Stimulated activated CD4-positive, alpha-beta T cell treated with anti-CD3 and anti-CD28 coated beads, Interleukin-4, amount 100 ng/mL, for 24 hours (primary cell): ENCODE measurements around the gene XYLT1.

Experiments used
- DNase-seq: peaks from one replicate; pipeline ENCODE4 v3.0.0-alpha.2; 2020

XYLT1 gene

DNA sequence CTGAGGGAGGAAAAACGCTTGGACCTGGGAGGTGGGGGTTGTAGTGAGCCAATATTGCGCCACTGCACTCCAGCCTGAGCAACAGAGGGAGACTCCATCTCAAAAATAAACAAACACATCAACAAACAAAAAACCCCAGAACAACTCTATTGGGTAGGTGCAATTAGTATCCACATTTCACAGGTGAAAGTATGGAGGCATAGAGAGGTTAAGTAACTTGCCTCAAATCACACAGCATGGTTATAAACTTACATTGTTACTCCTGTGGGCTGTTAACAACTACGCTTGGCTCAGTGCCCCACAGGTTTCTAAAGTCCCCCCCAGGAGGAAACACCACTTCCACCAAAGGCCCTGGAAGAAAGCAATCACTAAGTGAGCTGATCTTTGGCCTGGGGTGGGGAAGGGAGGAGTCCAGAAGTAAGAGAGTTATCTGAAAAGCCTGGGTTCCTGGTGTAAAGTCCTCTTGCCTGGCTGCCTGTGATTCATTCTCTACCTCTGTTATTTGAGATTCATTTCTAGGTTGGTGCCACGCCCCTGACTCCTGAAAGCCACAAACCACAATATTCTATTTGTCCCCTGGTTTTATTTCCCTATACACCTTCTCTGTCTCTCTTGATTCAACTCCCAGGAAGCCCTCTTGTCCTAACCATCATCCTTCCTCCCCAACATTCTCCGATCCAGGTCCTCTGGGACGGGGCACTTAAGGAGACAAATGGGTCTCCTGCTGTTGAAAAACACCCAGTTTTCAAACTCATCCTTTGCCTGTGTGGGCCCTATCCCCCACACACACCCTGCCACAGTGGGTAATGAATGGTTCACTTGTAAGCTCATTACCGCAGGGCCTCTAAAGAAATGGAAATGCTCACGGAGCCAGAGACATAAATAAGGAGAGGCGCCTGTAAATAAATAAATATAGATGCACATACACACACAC lies 195.4 kb downstream of the XYLT1 start:
- no peak for DNase-seq

DNA sequence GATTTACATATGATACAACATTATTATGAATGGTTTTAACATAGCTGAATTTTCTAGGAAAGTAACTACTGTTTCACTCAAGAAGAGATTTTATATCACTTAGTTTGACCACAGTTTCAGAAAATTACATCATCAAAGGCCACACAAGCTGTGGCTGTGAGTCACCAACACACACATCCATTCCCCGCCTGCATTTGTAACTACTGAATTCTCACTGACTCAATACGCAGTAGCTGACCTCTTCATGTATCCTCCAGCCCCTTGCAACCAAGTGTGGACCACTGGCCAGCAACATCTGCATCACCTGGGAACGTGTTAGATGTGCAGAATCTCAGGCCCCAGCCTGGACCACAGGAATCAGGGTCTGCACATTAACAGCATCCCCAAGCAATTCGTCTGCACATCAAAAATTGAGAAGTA lies 197.6 kb downstream of the XYLT1 start:
- DNase-seq: peak; percentile 52

DNA sequence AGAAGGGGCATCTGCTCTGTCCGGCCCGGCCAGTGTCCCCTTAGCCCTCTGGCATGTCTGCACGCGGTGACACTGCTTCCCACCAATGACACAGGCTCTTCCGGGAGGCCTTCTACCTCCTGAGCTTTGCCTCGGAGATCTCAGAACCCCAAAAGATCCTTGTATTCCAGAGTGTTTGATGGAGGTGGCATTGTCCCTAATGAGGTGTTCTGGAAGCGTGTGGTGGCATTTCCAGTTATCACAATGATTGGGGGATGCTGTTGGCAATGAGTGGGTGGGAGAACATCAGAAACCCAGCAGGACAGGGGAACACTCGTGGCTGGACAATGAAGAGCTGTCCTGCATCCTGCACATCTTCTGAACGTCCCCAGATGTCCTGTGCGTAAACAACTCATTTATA lies 198.0 kb downstream of the XYLT1 start:
- DNase-seq: no peak

- no peak for DNase-seq
Observed at GRCh38 chr16:17271687-17272086, 199.1 kb downstream of the XYLT1 start.

GRCh38 chr16:17270683-17271109 lies 200.1 kb downstream of the XYLT1 start:
- DNase-seq: no peak

GRCh38 chr16:17270111-17270510 lies 200.6 kb downstream of the XYLT1 start:
- no peak for DNase-seq

DNA sequence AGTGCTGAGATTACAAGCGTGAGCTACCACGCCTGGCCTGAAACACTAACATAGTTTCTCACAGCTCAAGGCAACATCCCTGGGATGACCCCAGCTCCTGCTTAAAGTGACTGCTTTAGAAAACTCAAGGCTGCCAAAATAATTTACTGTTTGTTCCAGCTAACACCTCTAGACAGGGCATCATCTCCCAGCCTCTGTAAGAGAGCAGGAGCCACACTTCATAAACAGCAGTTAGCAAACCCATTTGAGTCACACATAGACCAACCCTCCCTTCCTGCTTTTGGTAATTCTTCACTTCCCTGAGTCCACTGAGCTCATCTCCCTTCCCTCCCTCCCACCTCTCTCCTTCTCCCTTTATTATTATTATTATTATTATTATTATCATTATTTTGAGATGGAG lies 201.3 kb downstream of the XYLT1 start:
- DNase-seq: no peak

DNA sequence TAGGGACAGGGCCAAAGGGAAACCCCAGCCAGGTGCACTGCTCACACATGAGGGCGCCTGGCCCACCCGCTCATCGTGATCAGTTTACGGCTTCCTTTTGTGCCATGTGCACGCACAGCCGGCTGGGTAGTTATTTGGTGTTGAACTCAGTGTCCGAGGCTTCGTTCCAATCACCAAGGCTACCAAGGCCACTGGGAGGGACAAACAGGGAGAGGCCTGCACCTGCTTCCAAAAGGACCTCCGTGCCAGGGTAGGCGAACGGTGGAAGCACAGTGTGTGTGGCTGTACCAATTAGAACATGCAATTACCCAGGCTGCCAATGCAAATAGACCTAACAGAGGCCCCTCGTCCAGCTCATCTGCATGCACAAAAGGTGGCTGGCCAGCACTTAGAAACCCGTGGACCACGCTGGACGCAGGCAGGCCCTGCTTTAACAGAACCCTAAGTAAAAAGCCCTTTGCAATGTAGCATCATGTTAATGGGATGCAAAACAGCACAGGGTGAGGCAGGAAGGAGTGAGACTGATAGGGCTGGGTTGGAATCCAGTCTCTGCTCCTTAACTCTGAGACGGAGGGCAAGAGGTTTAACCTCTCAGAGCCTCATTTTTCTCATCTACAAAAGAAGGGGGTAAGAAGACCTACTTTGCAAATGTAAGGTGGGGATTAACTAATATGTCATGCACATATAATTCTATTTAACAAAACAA lies 204.0 kb downstream of the XYLT1 start:
- no peak for DNase-seq

GRCh38 chr16:17265154-17265553 lies 205.6 kb downstream of the XYLT1 start:
- no peak for DNase-seq

DNA sequence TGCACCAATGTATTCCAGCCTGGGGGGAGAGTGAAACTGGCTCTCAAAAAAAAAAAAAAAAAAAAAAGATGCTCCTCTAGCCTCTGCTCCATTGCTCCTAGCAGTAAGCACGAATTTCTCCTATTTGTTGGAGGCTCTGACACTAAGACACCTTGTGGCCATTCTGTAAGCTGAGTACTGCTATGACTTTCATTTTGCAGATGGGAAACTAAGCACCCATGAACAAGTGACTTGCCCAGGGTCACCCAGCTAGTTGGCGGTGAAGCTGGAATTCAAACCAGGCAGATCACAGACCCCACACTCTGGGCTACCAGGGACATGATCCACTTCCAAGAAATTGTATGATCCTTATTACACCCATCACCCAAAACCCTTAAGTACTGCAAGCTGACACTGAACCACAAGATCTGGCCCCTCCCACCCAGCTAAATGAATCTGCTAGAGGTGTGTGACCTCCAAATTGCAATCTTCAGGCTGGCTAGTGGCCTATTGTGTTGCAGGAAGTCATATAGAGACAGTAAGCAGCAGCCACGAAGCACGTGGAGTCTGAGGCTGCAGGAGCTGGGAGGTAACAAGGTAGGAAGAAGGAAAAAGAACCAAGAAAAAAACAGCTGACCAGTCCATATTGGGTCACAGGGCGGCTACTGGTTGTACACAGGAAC lies 209.4 kb downstream of the XYLT1 start:
- DNase-seq: no peak

GRCh38 chr16:17260276-17260849 lies 210.4 kb downstream of the XYLT1 start:
- no peak for DNase-seq

GRCh38 chr16:17259751-17260270 lies 210.9 kb downstream of the XYLT1 start:
- no peak for DNase-seq

DNA sequence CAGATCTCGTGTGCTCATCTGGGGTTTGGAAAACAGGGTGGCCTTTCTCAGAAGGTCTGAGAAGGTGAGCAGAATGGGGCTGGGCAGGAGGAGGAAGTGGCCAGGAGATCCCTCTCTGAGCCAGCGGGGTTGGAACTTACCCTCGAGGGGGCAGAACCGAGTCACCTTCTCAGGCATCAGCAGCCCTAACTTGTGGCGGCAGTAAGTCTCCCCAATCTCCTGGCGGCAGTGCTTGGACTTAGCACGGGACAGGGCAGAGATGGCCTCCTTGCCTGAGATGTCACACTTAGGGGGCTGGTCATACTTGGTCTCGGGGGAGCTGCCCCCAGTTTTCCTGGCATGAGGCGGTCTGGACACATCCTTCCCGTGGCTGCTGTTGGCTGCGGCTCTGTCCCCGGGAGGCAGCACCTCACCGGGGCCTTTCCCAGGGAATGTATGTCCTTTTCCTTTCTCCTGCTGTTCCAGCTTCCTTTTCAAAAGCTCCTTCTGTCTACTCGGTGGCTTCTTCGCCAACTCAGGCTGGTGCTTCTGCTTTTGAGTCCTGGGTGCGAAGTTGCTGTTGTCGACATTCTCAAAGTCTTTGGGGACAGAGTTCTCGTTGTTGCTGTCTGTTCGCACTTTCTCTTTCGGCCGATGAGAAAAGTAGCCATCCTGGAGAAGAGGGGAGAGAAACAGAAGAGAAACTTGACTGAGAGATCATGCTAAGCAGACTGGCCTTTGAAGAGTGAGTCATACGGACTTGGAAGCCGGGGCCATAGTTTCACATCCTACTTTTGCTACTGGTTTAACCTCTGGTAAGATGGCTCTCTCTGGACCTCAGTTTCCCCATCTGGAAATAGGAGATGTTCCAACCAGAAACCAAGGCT lies 211.7 kb downstream of the XYLT1 start:
- no peak for DNase-seq

GRCh38 chr16:17258077-17258599 lies 212.6 kb downstream of the XYLT1 start:
- no peak for DNase-seq

GRCh38 chr16:17257426-17258023 lies 213.2 kb downstream of the XYLT1 start:
- no peak for DNase-seq

DNA sequence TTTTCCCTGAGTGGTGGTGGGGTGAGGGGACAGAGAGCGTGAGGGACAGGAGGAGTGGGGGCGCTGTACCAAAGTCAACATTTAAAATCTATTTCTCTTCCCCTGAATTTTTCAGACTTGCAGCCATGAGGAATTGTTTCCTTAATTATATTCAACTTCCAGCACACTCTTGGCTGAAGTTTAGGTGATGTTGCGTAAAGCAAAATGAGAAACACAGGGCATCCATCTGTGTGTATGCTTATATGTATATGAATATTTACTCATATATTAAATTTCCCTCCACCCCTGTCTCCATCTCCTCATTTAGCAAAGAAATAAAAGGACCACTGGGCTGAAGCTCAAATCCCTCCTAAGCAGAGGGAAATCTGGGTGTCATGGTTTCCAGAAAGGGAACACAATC lies 218.1 kb downstream of the XYLT1 start:
- no peak for DNase-seq

GRCh38 chr16:17252064-17252463 lies 218.7 kb downstream of the XYLT1 start:
- no peak for DNase-seq

- no peak for DNase-seq
Observed at GRCh38 chr16:17251496-17251895, 219.3 kb downstream of the XYLT1 start.

DNA sequence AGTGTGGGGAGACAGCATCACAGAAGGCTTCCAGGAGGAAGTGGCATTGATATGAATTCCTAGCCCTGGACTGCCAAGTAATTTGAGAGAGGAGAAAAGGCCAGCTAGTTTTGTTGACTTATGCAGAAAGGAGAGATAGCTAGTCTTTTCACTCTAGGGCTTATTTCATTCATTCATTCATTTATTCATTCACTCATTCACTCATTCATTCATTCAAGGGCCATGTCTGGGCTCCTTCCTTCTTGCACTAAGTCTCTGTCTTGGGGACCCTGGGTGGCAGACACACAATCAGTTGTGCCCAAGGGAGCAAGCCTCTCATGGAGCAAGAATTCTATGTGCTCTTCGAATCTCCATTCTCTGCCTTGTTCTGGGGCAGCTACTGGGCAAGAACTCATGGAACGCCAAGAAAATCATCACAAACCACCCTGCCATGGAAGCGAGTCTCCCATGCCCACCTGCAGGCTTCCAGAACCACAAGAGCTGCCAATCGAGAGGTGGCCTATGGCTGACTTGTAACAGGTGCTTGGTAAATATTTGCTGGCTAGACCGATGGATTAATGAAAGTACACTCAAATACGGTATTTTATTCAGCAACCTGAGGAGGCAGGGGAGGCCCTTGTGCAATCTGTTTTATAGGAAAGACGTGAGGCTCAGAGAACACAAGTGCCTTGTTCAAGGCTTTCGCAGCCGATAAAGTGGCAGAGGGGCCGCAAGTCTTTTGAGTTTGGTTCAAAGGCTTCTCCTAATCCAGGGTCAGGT lies 223.6 kb downstream of the XYLT1 start:
- no peak for DNase-seq

- no peak for DNase-seq
Observed at GRCh38 chr16:17246268-17246885, 224.4 kb downstream of the XYLT1 start.
